Stimulated activated CD4-positive, alpha-beta T cell treated with anti-CD3 and anti-CD28 coated beads, Interleukin-15, amount 100 ng/mL, for 48 hours (primary cell): ENCODE measurements around the gene SIM1.
"Not testable (repeated sequence)": the region's sequence is repeated elsewhere in the genome, so short reads cannot be mapped to it uniquely, and the experiment has no call there.

Source experiments
- DNase-seq, 2 donors: peaks; one replicate each; pipeline ENCODE4 v3.0.0-alpha.2; 2020; ENCODE audit warnings: low read depth in 2 of 2

The SIM1 gene

DNA sequence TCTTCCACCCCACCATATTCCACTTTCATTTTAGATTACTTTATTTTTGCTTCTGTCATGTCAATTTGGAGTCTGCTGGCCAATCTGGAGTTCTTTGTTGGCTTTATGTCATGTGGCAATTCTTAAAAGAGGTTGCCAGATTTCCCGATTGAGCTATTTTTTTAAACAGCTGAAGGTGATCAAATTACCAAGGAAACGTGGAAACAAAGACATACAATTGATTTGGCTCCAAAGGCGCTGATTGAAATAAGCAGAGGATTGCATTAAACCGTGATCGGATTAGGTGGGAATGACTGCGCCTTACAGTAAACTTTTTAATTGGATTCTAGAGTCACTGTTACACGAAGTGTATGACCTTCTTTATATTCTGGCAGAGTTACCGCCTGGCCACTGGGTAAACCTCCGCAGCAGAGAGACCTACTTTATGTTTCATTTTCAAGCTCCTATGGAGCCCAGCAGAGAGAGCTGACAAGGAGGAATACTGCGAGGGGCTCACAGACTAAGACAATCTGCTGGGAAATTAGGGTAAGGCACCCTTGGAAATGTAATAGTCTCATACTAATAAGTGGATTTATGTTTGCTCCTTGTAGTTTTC is 37.9 kb downstream of the SIM1 start:
- DNase-seq = no peak

- DNase-seq = no peak
These were observed 38.5 kb downstream of the SIM1 start for GRCh38 chr6:100426241-100426640.

DNA sequence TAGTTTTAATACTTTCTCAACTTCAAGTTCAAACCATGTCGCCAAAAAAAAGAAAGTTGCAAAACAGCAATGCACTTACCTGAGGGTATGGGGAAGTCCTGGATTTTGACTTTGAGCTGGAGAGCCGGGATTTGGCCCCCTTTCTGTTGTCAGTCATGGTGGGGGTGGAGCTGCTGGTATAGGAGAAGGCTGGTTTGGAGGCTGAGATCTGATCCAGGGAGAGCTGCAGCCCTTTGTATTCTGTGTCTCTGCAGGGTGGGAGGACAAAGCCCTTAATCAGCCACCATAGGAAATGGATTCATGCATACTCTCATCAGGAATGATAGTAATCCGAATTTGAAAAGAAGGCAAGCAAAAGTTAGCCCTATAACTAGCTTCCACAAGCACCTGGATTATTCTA is 44.0 kb downstream of the SIM1 start:
- DNase-seq = no peak

DNA sequence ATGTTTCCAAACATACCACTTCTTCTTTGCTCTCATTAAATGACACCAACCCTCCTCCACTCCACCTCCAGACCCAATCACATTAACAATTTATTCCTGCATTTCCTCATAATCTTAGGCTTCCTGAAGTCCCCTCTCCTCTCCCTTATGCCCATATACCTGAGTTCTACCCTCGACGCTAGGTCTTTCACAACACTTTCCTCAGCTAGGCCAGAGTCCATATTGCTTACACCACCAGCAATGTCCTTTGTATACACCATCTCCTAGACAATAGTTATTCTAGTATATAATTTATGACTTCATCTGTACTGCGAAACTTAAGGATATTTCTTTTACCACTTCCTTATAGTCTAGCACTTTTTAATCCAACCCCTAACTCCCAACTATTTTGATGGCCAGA is 47.7 kb downstream of the SIM1 start:
- DNase-seq = no peak

GRCh38 chr6:100415768-100416167 is 49.0 kb downstream of the SIM1 start:
- DNase-seq = no peak

DNA sequence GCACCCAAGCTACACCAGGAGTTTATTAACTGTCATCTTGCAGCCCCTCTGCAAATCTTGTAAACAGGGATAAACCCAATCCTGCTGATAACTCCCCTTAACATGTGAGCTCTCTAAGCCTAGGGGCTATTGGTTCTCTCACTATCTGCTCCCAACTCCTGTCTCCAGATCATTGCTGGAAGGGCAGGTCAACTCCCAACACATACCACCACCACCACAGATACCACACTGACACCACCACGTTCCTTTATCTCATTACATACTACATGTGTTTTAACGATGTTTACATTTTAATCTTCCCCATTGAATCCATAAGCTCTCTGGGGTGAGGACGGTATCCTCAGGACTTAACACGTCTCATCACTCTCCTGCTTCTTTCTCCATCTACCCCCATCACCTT is 51.8 kb downstream of the SIM1 start:
- DNase-seq = no peak

DNA sequence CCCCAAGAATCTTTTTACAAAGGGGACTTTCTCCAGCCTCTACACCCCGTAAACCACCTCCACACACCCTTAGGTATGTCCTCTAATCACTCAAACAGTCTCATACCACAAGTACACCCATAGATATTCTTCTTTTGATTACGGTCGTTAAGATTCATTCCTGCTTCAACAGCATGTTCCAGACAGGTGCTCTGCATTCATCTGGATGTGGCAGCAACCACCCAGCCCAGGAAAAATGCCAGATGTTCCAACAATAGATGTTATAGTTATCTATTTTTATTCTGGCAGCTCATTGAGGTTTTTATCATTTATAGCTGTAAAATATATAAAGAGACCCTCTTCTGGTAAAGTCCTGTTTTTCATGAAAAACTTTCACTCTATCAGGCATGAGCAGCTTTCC is 60.7 kb downstream of the SIM1 start:
- no peak for DNase-seq

DNA sequence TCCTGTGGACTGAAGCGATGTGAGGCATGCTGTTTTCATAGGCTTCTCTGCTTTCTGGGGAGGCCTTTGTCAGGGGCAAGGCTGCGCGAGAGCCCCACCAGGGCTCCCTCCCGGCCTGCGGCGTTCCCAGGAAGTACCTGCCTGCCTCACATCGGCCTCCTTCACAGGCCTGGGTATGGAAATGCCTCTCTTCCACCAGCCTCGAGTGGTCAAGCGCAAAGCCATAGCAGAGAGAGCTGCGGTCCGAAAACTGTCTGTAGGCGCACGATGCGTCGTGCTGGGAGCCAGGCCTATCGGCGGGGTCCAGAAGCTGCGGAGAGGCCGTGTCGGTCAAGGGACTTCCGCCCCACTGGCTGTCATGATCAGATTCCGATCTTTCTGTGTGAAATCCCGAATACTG is 71.2 kb downstream of the SIM1 start:
- no peak for DNase-seq

DNA sequence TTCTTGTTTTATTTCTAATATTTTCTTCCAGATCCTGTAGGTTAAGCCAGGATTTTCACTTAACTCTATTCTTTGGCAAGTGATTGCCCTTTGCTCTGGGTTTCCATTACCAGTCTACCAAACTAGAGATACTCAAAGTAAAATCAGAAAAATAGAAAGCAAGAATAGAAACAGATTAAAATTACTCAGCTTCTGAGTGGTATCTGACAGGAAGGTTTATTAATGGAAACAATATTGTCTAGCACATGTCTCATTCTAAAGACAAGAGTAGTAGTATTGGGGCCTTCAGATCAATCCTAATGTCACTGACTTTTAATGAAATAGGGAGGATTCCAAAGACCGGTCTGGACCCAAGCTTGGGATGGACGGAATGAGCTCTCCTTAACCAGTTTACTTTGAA is 72.3 kb downstream of the SIM1 start:
- DNase-seq = no peak

DNA sequence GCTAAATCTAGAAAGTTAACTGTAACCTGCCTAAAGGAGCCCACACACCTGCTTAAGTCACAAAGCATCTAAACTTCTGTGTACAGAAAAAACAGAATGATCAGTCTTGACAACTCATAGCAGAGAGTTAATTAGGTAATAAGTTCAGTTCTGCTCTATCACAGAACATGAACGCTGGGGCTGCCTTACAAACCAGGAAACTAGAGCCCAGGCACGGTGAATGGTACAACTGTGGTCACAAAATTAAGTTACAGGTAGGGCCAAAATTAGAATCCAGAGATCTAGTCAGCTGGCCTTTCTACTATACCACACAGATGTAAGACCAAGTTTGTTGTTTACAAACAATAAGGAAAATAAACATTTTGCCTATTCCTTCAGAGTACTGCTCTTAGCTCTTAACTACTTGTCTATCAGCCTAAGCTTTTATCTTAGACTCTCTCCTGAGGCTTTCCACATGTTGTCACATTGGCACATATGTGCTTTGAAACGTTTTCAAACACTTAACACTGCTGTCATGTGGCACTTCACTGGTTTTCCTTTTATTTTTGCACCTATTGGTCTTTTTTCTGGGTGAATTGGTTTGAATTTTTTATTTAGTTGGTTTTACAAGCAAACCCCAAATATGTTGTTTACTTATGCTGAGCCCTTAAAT is 75.7 kb downstream of the SIM1 start:
- DNase-seq = no peak

- no peak for DNase-seq
These were observed 81.9 kb downstream of the SIM1 start for GRCh38 chr6:100382767-100383195.

GRCh38 chr6:100382031-100382430 is 82.7 kb downstream of the SIM1 start:
- no peak for DNase-seq

DNA sequence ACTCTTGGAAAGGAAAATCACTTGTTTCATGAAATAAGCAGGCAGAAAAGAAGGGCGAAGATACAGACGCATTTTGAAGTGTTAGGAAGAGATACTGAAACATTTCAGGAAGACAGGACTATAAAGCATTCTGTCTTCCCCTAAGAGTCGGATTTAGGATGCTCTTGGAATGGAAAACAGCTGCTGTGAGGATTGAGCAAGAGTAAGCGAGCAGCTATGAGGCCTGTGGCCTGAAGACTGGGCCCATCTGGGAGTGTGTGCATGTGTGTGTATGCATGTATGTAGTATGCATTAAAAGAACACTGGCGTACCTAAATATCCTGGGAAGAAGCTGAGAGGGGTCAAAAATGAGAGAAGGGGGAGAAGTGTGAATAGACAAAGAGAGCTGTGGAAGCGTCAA is 83.6 kb downstream of the SIM1 start:
- no peak for DNase-seq

DNA sequence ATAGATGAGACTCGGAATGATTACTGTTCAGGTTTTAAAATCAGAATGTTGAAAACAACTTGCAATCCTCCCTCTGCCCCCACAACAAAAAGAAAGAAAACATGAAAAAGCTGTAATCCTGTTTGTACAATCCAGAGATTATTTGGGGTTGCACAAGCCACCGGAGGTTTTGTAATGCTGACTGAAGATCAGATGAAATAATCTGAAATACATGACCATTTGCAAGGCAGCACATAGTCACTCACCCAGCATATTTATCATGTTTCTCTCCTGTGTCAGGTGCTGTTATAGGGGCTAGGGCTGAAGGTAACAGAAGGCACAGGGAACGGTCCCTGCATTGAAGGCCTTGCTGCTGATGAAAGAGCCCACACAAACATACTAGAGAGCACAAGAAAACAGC is 85.3 kb downstream of the SIM1 start:
- DNase-seq = no peak

- no peak for DNase-seq
These were observed 86.1 kb downstream of the SIM1 start for GRCh38 chr6:100378576-100378975.

DNA sequence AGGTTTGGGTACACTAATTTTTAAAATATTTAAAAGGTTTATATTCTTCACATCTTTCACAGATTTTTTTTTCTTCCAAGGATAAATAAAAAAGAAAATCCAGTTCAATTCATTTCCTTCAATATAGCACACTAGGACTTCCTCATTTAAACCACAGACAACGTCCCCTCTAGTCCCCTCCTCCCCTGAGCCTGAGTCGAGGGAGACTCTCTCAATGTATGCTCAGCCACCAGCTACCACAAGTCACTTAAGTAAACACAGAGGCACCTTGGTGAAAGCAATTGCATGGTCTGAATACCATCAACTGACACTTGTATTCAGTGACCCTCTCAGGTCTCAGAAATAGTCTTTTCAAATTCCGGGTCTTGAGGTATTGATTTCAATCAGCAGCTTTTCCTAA is 88.6 kb downstream of the SIM1 start:
- no peak for DNase-seq

GRCh38 chr6:100372326-100373091 is 92.2 kb downstream of the SIM1 start:
- no peak for DNase-seq

DNA sequence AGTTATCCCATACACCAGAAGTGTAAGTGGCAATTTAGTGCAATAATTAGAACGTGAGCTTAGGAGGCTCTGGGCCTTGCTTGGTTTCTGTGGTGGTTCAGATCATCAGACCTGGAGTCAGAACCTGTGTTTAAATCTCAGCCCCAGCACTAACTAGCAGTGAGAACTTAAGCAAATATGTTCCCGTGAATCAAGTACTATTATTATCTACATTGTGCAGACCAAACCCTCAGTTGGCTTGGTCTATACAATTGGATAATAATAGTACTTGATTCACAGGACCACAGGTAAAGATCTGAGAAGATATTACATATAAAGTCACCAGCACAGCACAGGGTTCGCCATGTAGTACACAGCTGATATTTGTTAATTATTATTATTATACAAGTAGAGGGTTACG is 93.1 kb downstream of the SIM1 start:
- DNase-seq = no peak

- DNase-seq = no peak
These were observed 94.5 kb downstream of the SIM1 start for GRCh38 chr6:100370265-100370664.

DNA sequence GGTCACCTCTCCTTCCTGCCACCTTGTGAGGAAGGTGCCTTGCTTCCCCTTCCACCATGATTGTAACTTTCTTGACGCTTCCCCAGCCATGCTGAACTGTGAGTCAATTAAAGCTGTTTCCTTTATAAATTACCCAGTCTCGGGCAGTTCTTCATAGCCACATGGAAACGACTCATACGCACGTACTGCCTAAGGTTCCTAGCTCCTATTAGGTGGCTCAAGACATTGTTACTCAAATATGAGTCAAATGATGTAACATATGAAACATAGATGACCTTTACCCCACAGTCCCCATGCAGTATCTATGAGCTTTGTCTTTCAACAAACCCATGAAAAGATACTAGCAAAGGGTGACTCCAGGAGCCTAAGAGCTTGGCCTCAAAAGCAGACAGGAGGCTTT is 98.3 kb downstream of the SIM1 start:
- DNase-seq = no peak

DNA sequence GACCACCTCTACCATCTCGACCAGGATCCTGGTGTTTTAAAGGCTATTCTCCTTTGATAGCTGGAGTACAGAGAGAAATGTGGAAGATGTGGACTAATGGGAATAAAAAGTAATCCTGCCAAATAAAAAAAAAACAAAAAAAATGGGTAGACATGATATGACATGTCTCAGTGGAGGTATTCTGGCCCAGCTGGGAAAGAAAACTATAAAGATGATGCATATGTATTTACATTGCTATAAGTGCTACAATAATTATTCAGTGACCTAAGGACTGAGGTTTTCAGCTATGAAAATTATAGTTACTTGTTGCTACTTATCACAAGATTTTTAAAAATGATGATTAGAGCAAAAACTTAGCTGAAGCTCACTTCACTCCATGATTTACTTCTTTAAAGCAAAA is 101.1 kb downstream of the SIM1 start:
- no peak for DNase-seq

- not testable (repeated sequence) for DNase-seq
These were observed 109.7 kb downstream of the SIM1 start for GRCh38 chr6:100354736-100355641.
